ENCODE results near the gene LRRC72. TPM values are rescaled to one million over a fixed set of nuclear protein-coding genes. Genes with fewer than 3 reads are reported as not detected.

LRRC72 gene
- total RNA-seq, 4 donors from 2014 or later = not detected

DNA sequence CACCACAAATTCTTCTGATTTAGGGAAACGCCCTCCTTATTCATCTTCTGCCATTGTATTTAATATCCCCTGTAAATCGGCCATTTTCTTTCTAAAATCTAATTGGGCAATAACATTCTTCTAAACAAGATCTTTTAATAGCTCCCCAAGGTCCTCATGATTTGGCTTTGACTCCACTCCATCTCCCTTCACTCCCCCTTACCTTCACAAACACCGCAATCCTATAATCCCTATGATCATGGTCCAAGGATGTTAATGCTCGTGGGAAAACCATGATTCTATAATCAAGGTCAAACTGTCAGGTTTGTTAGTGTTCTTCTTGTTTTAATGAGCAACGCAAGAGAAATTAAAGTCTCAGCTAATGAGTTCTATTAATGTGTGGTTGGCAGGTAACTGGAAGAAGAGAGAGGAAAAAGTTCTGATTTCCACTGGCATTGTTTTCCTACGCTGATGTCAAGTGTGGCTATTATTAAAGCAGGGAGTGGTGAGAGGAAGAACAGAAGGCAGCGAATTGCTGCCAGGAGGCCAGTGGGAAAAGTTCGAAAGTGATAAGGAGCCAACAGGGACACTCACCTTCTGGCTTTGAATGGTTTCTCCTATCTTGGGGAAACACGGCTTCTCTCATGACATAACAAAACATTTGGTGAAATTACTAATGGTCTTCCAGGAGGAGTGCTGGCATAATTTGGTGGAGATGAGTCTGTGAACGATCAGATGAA lies 28.1 kb downstream of the LRRC72 start:
- H3K9me3 ChIP-seq = no peaks in the 10 kb centered on the region
- H3K4me1 ChIP-seq = no peaks in the 10 kb centered on the region
- H3K27me3 ChIP-seq = no peaks in the 10 kb centered on the region
- H3K4me3 ChIP-seq = no peak overlapping the region
- H3K36me3 ChIP-seq = no peaks in the 10 kb centered on the region
- H3K27ac ChIP-seq = no peak overlapping the region
- no peak for TF ChIP-seq POLR2AphosphoS5 (IDR thresholded peaks at IDR 0.05)
- TF ChIP-seq, protein P1, sequence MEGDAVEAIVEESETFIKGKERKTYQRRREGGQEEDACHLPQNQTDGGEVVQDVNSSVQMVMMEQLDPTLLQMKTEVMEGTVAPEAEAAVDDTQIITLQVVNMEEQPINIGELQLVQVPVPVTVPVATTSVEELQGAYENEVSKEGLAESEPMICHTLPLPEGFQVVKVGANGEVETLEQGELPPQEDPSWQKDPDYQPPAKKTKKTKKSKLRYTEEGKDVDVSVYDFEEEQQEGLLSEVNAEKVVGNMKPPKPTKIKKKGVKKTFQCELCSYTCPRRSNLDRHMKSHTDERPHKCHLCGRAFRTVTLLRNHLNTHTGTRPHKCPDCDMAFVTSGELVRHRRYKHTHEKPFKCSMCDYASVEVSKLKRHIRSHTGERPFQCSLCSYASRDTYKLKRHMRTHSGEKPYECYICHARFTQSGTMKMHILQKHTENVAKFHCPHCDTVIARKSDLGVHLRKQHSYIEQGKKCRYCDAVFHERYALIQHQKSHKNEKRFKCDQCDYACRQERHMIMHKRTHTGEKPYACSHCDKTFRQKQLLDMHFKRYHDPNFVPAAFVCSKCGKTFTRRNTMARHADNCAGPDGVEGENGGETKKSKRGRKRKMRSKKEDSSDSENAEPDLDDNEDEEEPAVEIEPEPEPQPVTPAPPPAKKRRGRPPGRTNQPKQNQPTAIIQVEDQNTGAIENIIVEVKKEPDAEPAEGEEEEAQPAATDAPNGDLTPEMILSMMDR (IDR thresholded peaks at IDR 0.05) = no peak
- TF ChIP-seq POLR2A (IDR thresholded peaks at IDR 0.05) = no peak
- TF ChIP-seq EP300 (IDR thresholded peaks at IDR 0.05) = no peak
- WGBS, 2 donors (ENCODE audit: low coverage in 1 of 2) = 70 to 91% methylated on average over 6 to 10 of the region's 10 CpGs
- ATAC-seq = no peak

DNA sequence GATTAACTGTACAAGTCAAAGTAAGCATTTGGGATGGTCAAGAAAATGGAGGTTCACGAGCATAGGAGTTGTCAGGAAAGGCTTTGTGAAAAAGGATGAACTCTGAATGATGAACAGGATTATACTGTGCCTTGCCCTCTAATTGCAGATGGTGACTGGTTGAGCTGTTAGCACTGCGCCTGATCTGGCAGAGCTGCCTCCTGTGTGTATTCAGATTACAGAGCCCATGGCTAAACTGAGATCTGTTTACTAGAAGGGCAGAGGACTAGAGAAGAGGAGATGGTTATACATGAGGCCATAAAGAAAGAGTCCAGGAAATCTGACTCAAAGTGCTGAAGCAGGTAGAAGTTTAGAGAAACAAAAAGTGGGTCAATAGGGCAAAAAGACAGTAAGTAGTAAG lies 29.7 kb downstream of the LRRC72 start:
- H3K4me1 ChIP-seq = no peaks in the 10 kb centered on the region
- no peak overlapping the region for H3K27ac ChIP-seq
- no peak for ATAC-seq
- 38 to 100% methylated on average over 1 to 2 of the region's 2 CpGs for WGBS, 2 donors (ENCODE audit: low coverage in 1 of 2)
- no peaks in the 10 kb centered on the region for H3K27me3 ChIP-seq
- TF ChIP-seq POLR2AphosphoS5 (IDR thresholded peaks at IDR 0.05) (no peak), EP300 (IDR thresholded peaks at IDR 0.05) (no peak), POLR2A (IDR thresholded peaks at IDR 0.05) (no peak)
- TF ChIP-seq, protein P1 (IDR thresholded peaks at IDR 0.05) = no peak
- no peaks in the 10 kb centered on the region for H3K36me3 ChIP-seq
- no peak overlapping the region for H3K4me3 ChIP-seq
- H3K9me3 ChIP-seq = no peaks in the 10 kb centered on the region

DNA sequence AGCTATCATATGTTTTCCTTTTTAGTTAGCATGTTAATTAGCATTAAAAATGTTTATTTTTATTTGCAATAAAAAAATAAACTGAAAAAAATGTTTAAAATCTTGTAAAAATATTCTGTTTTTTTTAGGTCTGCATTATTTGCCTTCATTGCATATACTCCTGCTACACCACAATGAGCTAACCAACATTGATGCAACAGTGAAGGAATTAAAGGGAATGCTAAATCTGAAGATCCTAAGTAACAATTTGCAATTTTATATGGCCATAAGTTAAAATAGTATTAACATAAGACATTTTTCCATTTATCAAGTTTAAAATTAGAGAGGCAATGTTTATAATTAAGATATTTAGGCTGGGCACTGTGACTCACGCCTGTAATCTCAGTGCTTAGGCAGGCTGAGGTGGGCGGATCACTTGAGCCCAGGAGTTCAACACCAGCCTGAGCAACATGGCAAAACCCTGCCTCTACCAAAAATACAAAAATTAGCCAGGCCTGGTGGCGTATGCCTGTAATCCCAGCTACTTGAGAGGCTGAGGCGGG lies 32.2 kb downstream of the LRRC72 start:
- TF ChIP-seq POLR2AphosphoS5 (IDR thresholded peaks at IDR 0.05) (no peak), POLR2A (IDR thresholded peaks at IDR 0.05) (no peak), EP300 (IDR thresholded peaks at IDR 0.05) (no peak)
- TF ChIP-seq, protein P1 (IDR thresholded peaks at IDR 0.05) = no peak
- no peak overlapping the region for H3K4me3 ChIP-seq
- H3K27ac ChIP-seq = no peak overlapping the region
- 80 to 92% methylated on average over 2 of the region's 4 CpGs for WGBS, 2 donors (ENCODE audit: low coverage in 1 of 2)
- no peaks in the 10 kb centered on the region for H3K27me3 ChIP-seq
- ATAC-seq = no peak
- peaks cover 0 to 6% (median 0%) of the 10 kb centered on the region in 3 donors for H3K4me1 ChIP-seq
- no peaks in the 10 kb centered on the region for H3K9me3 ChIP-seq
- no peaks in the 10 kb centered on the region for H3K36me3 ChIP-seq

DNA sequence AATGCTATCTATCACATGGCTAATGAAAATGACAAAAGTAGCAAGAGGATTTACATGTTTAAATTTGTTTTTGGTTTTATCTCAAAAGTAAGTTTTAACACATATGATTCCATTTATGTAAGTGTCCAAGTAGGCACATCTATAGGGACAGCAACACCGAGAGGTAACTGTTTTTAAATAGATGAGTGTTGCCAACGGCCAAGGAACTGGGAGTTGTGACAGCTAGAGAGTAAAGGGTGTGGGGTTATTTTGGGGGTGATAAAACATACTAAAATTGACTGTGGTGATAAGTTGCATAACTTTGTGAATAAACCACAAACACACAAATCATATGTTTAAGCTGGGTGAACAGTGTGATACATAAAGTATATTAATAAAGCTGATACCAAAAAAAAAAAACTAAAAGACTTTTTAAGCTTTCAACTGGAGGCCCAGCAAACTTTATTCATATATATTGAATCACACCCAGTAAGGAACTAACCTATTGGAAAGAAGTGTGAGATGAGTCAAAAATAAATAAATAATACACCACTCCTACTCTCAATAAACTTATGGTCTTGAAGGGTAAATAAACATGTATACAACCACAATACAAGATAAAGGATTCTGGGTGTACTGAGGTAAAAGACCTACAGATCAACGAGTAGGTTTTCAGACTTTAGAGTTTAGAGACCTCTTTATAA lies 33.0 kb downstream of the LRRC72 start:
- Histone ChIP-seq H3K27me3 (no peaks in the 10 kb centered on the region), H3K9me3 (no peaks in the 10 kb centered on the region), H3K4me3 (no peak overlapping the region), H3K36me3 (no peaks in the 10 kb centered on the region), H3K27ac (no peak overlapping the region), H3K4me1 (peaks cover 0 to 6% (median 0%) of the 10 kb centered on the region in 3 donors)
- WGBS, 2 donors (ENCODE audit: low coverage in 1 of 2) = 35 to 83% methylated on average over 3 of the region's 3 CpGs
- TF ChIP-seq POLR2AphosphoS5 (IDR thresholded peaks at IDR 0.05) (no peak), POLR2A (IDR thresholded peaks at IDR 0.05) (no peak), EP300 (IDR thresholded peaks at IDR 0.05) (no peak)
- TF ChIP-seq, protein P1 (IDR thresholded peaks at IDR 0.05) = no peak
- ATAC-seq = no peak

Measured in gastroesophageal sphincter (tissue), 4 donors.